ENCODE results near the gene C11orf91. TPM values are rescaled to one million over a fixed set of nuclear protein-coding genes. Genes with fewer than 3 reads are reported as not detected.

C11orf91 gene
- total RNA-seq, 1 donor from 2014 or later, result not detected

DNA sequence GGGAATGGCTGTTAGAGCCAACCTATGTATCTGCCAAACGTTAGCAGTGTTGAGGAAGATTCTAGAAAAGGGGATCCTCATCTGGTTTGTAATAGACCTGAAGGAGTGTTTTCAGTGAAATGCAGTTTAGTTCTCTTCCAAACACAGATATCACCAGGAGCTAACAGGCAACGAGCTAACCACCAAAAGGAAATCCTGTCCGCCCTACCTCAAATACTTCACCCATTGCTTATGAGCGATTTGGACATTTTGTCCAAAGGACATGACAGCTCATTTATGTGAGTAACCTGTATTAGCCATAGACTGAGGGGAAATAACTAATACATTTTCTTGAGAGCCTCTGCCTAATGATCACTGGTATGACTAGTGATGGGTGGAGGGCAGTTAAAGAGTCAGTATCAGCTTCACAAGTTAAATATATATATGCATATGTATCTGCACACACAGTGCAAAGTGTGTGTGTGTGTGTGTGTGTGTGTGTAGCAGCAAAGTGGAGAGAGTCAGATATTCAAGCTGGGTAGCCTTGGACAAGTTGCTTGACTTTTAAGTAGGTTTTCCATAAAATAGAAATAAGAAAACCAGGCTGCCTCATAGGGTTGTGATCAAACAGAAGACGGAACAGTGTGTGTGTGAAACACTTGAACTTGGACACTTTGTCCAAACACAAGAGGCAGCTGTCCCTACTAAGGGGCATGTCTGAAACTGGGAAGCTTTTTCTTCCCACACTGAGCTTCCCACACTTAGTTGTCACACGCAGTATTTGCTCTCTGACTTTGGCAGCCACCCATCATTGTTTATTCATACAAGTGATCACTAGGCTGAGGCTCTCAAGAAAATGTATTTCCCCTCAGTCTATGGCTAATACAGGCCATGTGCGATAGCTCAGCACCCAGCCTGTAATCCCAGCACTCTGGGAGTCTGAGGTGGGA, 940 bp upstream of the C11orf91 start:
- intact Hi-C loops (cut with micrococcal nuclease), result no loop called here
- ATAC-seq, result peak; percentile 23
- DNase-seq, result no peak

- DNase-seq (peak; percentile 67), ATAC-seq (no peak)
- intact Hi-C loops (cut with micrococcal nuclease), result no loop called here
These were observed 544 bp downstream of the C11orf91 start for GRCh38 chr11:33700063-33700501.

- intact Hi-C loops (cut with micrococcal nuclease), result no loop called here
These were observed 1.0 kb downstream of the C11orf91 start for GRCh38 chr11:33699515-33700062.

GRCh38 chr11:33698921-33699320, 1.7 kb downstream of the C11orf91 start:
- ATAC-seq (no peak), DNase-seq (no peak)
- intact Hi-C loops (cut with micrococcal nuclease), result no loop called here

More at GRCh38 chr11:33699515-33700062, 1.0 kb downstream of the C11orf91 start:
- ATAC-seq (no peak), DNase-seq (no peak)

GRCh38 chr11:33697997-33698396, 2.6 kb downstream of the C11orf91 start:
- DNase-seq (no peak), ATAC-seq (no peak)
- intact Hi-C loops (cut with micrococcal nuclease), result no loop called here

GRCh38 chr11:33696931-33697638, 3.5 kb downstream of the C11orf91 start:
- intact Hi-C loops (cut with micrococcal nuclease), result no loop called here
- no peak for ATAC-seq
- no peak for DNase-seq

- intact Hi-C loops (cut with micrococcal nuclease), result no loop called here
- DNase-seq (no peak), ATAC-seq (no peak)
These were observed 4.2 kb downstream of the C11orf91 start for GRCh38 chr11:33696411-33696810.

DNA sequence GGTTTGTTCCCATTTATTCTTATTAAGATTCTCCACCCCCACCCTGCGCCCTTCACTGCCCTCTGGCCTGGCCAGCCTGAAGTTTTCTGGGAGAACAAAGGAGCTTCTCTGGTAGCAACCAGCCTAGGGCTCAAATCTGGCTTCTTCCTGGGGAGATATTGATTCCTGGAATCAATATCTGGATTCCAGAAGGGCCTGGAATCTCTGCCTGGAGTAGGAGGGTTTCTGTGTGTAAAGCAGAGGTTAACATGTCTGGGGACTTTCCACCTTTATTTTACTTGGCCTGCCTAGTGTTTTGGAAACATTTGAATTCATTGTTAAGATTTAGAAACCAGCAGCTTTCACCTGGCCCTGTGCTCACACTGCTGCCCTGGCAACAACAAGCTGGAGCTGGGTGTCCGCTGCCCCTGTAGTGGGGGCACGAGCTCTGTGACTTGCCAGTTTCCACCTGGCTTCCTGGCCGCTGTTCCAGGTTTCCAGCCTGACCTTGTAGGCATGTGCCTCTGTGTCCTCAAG, 5.5 kb downstream of the C11orf91 start:
- DNase-seq (peak; percentile 43), ATAC-seq (no peak)
- intact Hi-C loops (cut with micrococcal nuclease), result no loop called here

- ATAC-seq (no peak), DNase-seq (no peak)
- intact Hi-C loops (cut with micrococcal nuclease), result no loop called here
These were observed 6.1 kb downstream of the C11orf91 start for GRCh38 chr11:33694346-33695050.

DNA sequence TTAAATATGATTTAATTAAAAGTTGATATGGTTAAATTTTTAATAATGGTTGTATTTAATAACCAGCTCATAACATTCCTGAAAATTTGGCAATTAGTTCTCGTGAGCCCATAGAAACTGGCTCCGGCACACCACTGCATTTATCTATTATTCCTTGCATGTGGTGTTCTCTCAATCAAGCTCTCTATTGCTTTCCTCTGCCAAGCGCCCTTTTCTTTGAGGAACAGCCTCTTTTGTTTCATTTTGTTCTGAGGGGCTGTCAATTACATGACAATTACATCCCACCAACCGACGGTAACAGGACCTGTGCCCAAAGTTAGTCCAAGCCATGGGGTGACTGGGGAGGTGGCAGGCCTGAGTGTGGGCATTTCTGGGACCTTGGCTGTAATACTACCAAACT, 8.1 kb downstream of the C11orf91 start:
- intact Hi-C loops (cut with micrococcal nuclease), result no loop called here
- no peak for DNase-seq
- ATAC-seq, result no peak

DNA sequence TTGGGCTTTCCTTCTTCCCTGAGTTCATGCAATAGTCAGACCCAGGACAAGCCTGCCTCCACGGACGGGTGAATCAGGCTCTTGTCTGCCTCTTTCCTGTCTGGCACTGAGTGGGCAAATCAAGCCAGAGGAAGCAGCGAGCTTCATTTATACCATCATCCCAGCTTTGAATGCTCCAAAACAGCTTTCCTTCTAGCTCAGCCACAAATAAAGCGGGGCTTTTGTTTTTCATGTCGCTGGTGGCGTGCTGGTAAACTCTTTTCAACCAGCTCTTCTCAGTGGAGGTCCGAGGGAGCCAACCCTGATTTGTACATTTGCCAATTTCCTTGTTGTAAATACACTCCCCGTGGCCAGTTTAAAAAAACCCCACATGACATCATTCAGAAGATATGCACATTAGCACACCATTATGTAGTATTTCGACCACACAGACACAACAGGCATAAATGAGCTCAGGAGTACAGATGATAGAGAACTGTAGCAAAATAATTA, 8.6 kb downstream of the C11orf91 start:
- DNase-seq (peak; percentile 64), ATAC-seq (peak; percentile 66)
- intact Hi-C loops (cut with micrococcal nuclease), result no loop called here

DNA sequence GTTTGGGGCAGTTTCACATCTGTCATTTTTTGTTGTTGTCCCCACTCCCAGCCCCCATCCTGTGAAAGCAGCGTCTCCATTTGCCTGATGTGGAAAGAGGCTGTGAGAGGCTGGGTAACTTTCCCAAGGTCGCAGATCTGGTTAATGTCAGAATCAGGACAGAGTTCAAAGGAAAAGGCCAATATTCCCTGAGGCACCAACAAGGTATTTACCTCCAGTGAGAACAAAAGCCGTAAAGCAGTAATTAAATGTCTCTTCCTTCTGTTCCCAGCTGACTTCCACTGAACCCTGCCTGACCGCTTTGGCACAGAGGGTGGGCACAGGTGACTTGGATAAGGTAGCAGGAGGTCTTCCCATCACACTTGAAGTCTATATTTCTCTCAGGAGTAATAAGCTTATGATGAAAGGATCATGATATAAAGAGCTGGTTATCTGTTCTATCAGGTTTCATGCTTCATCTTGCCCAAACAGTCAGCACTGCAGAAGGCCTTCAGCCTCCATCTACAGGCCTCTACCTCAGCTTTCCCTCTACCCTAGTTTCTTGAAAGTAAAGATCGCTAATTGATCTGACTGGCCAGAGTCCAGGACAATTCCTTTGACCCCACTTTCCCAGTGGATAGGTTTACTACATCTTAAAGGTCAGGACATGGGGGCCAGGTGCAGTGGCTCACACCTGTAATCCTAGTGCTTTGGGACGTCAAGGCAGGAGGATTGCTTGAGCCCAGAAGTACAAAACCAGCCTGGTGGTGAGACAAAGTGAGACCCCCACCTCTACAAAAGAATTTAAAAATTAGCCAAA, 9.4 kb downstream of the C11orf91 start:
- ATAC-seq, result no peak
- DNase-seq, result no peak
- intact Hi-C loops (cut with micrococcal nuclease), result loop anchor here (2.0 kb wide), 1 partner anchor 46 kb away; the partner anchor contains the start of gene CD59

DNA sequence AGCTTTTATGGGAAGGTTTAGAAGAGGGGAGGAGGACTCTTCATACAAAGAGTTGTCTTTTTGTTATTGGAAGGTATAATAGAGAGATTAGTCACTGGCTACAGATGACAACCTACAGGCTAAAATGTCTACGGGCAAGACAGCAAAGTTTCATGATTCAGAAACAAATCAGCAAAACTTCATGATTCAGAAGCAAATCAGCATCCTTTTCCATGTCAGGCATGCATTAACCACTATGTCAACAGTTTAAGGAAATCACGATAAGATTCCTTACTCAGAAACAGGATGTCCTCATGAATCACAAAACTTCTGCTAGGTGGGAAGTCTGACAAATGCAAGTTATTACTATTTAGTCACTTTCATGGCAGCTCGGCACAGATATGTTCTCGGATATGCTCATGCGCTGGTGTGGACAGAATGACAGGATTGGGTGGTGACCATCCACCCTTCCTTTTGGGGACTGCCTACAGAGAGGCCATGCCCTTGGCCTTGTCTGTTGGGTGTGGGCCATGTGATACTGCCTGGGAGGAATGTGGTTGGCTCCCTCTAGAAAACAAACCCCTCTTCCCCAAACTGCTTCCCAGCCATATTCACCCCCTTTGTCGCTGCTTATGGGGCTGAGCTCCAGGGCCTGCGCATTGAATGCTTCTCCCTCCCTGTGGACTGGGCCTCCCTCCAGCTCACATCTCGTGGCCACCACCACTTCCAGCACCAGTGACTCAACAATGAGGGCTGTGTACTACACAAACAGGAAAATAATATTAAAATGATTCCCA, 10.1 kb downstream of the C11orf91 start:
- intact Hi-C loops (cut with micrococcal nuclease), result loop anchor here (2.0 kb wide), 1 partner anchor 46 kb away; the partner anchor contains the start of gene CD59
- ATAC-seq (peak; percentile 80), DNase-seq (peak; percentile 74)

GRCh38 chr11:33689501-33689900, 11.1 kb downstream of the C11orf91 start:
- no peak for DNase-seq
- intact Hi-C loops (cut with micrococcal nuclease), result loop anchor here (5.0 to 10.0 kb wide), 2 partner anchors 147 to 525 kb away; partner anchors contain the start of gene CSTF3
- ATAC-seq, result no peak

GRCh38 chr11:33689085-33689484, 11.5 kb downstream of the C11orf91 start:
- DNase-seq (no peak), ATAC-seq (no peak)
- intact Hi-C loops (cut with micrococcal nuclease), result loop anchor here (5.0 to 10.0 kb wide), 2 partner anchors 147 to 524 kb away; partner anchors contain the start of gene CSTF3

- DNase-seq (no peak), ATAC-seq (no peak)
- intact Hi-C loops (cut with micrococcal nuclease), result loop anchor here (2.0 to 10.0 kb wide), 3 partner anchors 146 to 523 kb away; partner anchors contain the start of gene CSTF3
These were observed 12.7 kb downstream of the C11orf91 start for GRCh38 chr11:33687733-33688479.

All from left ventricle myocardium superior (tissue), 1 donor.